Measurements from ENCODE around the gene RIPOR3.
"Not testable (repeated sequence)": the region's sequence is repeated elsewhere in the genome, so short reads cannot be mapped to it uniquely, and the experiment has no call there.

The RIPOR3 gene

DNA sequence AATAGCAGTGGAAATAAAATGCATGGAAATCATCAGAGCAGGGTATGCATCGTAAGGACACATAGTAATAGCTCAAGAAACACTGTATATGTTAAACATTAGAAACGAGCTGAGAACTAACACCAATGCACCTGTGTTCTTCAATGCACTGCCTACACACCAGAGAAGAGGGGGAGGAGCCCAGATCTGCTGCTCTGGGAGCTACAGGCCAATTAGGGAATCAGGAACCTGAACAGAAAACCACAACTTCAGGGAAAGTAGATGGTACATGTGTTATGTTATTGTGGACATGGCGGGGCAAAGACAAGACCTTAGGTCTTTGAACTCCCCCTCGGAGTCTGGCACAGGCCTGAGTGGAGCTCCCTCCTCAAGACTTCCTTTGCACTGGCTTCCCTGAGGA lies 39.7 kb downstream of the RIPOR3 start:
- DNase-seq = no peak

DNA sequence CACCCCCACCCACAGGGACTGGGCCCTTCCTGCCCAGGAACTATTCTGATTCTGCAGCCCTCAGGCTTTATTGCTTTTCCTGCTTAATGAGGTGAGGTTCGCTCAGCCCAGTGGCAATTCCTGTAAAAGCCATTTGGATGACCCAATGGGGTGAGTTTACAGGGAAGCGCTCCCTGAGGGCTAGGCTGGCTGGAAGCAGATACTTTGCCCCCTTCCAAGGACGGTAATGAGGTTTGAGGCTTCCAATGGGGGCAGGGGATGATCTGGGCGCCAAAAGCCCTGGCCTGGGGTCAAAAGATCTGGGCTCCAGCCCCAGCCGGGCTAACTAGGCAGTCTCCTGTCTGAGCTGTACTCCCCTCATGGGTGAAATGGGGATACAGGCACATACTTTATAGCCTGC lies 41.8 kb downstream of the RIPOR3 start:
- peak; percentile 63 for DNase-seq

DNA sequence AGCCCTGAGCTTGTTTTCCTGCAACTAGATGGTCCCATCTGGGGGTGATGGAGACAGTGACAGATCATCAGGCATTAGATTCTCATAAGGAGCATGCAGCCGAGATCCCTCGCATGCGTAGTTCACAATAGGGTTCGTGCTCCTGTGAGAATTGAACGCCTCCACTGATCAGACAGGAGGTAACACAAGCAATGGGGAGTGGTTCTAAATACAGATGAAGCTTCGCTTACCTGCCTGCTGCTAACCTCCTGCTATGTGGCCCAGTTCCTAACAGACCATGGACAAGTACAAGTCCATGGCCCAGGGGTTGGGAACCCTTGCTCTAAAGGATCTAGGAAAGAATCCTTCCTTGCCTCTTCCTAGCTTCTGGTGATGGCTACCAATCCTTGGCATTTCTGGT lies 42.7 kb downstream of the RIPOR3 start:
- no peak for DNase-seq

DNA sequence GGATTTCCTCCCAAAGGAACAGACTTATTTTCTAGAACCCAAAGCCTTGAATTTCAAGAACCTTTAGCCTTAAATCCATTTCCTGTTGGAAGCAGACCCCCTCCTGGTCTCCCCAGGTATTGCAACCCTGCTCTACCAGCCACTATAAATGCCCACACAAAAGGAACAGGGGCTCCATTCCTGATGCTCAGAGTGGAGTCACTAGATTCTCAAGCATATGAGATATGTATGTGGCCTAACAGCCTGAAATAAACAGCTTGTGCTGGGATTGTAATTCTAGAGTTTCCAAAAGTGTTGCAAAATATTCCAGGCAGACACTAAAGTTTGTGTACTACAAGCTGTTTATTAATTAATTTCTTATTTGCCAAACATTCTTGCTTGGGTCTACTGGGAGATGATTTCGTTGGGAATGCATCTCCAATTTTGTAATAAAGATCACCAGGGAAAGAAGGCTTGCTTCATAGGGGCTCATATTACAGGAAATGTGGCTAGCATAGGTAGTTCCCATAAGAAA lies 44.8 kb downstream of the RIPOR3 start:
- DNase-seq = no peak

DNA sequence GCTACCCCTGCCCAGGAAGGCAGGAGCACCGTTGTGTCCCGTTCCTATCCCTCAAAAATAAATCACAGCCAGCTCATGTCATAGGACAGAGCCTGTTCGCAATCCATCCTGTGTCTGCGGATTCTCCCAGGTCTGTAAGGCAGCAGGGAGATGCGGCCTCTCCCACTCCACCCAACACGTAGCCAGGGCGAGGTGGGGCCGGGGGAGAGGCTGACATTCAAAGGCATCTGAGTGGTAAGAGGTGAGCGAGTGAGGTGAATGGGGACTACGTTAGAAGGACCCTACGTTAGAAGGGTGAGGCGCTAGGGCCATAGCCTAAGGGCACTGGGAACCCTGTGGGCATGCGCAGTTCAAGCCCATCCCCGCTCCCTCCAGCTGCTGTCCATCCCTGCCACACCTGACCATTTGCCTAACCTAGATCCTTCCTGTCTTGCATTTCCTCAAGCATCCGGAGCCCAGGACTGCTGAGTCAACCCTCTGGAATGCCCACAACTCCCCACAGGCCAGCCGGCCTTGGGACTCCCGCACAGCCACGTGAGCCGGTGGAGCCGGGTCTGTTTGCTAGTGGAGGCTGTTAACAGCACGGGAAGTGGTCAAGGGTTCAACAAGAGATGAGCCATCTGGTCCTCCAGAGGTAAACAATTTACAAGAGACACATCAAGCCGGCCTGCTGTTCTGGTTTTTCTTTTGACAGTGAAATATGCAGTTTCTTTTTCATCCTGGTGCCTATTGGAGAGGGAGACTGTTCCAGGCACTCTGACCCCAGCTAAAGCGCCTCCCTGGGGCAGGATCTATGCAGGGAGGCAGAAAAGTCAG lies 45.9 kb downstream of the RIPOR3 start:
- DNase-seq = peak; percentile 100

DNA sequence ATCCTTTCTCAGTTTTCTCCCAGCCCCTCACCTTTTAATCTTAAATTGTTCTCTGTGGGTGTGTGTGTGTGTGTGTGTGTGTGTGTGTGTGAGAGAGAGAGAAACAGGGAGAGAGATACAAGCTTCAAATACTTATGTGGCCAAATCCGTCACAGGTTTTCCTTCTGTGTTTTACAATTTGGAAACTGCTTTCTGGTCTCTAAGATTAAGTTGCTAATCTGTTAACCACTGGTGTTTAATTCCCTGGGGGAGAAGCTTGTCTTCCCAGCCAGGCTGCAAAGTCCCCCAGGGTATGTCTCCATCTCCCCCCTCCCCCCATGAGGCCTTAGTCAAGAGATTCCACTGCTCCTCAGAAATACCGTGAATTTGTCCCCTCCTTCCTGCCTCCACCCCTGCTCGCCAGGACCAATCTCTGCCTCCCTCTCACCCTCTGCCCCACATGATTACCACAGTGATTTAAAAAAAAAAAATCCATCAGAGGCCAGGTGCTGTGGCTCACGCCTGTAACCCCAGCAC lies 49.0 kb downstream of the RIPOR3 start:
- peak; percentile 84 for DNase-seq

DNA sequence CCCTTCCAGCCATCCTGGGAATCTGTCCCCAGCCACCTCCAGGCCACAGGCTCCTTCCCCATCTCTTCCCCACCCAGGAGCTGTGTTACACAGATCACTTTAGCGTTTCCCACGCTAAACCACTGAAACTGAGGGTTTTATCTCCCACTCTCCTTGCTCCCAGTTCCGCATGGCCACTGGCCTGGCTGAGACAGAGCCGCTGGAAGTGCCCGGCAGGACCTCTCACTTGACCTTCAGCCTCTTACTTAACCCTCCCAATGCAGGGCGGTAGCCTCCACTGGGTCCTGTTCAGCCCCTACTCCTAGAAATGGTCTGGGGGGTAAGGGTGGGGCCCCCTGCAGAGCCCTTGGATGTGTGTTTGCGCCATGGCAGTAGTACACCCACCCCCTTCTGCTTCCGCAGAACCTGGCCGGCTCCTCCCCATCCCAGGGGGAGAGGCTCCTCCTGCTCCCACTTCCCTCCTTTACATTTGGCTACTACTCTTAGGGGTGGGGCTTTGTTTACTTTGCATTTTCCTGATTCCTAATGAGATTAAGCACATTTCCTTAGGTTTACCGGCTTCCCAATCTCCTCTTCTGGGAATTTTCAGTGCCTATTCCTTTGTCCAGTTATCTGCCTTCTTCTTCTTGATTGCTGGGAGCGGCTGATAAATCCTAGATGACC lies 49.6 kb downstream of the RIPOR3 start:
- DNase-seq = peak; percentile 63

DNA sequence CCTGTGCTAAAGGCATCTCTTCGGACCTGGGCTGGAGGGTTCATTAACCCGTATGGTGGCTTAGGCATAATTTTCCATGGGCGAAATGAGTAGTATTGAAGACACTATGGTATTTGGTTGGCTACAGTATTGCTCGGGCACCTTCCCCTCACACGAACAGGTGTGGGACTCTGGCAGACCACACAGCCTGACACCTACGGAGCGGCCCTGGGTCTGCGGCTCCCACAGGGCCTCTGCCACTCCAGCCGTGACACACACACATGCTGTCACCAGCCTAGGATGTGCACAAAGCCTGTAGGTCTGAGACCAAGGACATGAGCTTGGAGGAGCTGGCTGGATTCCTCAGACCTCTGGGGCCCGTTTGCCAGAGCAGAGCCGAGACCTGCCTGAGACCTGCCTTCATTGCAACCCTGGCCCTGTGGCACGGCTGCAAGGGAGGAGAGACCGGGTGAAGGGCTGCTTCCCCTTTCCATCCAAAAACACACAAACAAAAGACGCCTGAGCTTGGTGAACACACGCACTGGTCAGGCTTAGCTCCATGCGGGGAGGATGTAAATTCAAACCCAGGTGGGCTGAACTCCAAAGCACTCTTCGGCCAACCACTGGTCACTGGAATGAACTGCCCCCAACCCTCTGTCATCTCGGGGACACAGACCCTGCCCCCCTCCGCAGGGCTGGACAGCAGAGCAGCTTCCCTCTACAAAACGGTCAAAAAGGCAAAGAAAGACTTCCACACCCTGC lies 51.2 kb downstream of the RIPOR3 start:
- peak; percentile 57 for DNase-seq

DNA sequence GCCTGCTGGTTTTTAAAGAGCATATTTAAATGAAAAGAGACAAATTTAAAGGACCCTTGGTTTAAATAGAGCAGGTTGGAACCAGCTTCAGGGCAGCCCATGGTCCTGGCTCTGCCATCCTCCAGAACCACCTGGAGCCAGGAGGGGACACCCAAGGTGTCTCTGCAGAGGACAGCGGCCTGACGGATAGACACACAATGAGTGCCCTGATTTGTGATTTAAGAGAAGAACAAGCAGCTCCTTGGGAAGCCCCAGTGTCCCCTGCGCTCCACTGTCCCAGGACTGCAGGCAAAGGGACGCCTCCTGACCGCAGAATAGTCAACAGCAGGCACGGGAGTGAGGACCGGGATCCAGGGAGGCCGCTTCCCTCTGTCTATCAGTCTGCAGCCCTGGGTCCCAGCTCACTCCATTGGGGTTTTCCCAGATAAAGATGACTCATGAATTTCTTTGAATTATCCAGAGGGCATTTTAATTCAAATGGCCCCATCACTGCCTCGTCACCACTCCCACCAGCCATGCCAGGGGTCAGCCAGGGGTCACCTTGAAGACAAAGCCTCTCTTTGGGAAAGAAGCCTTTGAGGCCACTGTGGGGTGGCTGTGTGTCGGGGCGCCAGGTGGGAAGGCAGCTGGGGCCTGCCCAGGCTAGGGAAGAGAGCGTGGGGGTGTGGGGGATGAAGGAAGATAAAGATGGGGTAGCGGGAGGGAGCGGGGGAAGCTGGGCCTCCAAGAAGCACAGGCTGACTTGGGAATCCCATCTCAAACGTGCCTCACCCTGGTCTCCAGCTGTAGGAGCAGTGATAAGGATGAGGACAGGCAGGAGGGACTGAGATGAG lies 53.1 kb downstream of the RIPOR3 start:
- DNase-seq = not testable (repeated sequence)

DNA sequence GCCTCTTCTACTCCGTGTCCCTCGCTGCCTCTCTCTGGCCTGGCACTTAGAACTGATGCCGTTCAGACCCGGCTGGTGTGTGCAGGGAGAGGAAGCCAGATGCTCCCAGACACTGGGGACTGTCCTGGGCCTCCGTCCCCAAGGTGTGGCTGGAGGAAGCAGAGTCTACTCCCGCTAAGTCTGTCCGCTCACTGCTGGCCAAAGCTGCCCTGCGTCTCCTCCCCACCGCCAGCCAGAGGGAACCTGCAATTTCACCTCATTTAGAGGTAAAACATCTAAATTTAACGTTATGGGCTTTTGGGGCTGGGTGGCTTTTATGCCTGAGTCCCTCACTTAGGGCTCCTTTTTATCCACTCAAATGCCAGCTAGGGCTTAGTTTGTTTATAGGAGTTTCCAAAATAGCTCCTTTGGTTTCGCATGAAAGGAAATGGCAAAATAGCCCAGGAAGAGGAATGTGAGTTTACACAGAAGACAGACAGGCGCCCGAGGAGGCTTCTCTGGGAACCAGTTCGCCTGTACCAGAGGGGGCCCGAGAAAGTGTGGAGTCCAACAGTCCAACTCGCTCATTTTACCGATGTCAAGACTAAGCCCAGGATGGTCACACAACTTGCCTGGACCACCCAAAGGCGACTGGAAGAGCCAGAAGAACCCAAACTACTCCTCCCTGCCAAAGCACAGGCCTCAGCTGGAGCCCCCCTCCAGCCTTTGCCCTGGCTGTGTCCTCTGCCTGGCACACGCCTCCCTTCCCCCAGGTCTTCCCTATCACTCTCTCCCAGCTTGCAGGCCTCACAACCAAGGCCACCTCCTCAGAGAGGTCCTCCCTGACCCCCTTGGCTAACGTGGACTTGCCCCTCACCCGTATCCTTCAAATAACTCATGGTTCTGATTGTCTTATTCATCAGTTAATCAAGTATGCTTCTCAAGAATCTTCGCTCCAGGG lies 54.5 kb downstream of the RIPOR3 start:
- peak; percentile 64 for DNase-seq

DNA sequence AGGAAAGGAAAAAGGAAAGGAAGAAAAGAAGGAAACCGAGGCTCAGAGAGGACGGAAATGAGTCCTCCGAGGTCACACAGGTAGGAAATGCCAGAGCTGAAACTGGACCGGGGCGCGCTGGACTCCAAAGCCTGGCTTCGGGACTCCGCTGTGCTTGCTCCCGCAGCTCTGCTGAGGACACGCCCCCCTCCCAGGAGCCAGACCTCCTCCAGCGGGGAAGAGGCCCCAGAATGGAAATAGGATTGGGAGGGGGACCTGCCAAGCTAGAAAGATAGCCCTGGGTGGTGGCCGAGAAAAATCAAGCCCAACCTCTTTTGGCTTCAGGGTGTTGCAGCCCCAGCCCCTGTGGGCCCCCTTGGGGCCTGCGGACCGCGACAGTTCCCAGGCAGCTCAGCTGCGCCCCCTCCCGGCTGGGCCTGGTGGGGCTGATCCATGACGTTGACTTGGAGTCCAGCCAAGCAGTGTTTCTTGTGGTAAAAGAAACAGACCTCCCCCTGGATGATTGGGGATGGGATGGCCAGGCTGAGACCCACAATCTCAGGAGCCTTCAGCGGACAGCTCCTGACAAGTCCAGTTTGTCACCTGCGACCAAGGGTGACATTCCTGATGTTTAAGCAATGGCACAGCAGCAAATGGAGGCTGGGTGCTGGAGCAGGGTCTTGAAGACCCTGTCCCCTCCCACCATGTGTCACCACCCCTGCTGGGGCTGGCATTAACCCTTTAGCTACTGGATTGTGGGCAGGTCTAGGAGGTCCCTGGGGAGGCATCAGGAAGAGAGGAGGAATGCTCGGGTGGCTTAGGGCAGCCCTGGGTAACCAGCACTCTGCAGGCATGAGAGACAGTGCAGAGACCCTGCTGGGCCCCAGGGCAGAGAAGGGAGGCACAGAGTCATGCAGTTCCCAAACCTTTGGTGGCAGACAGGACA lies 55.4 kb downstream of the RIPOR3 start:
- peak; percentile 94 for DNase-seq

DNA sequence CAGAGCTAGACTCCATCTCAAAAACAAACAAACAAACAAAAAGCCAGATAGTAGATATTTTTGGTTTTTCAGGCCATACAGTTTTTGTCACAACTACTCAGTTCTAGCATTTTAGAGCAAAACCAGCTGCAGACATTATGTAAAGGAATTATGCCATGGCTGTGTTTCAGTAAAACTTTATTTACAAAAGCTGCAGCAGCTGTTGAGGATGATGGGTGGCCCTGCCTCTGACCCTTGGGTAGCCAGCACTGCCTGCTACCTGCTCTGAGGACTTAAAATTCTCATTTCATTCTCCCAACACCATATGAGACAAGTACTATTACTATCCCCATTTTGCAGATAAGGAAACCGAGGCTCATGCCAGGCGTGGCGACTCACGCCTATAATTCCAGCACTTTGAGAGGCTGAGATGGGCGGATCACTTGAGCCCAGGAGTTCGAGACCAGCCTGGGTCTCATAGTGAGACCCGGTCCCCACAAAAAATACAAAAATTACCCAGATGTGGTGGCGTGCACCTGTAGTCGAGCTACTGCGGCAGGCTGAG lies 56.3 kb downstream of the RIPOR3 start:
- DNase-seq = no peak

DNA sequence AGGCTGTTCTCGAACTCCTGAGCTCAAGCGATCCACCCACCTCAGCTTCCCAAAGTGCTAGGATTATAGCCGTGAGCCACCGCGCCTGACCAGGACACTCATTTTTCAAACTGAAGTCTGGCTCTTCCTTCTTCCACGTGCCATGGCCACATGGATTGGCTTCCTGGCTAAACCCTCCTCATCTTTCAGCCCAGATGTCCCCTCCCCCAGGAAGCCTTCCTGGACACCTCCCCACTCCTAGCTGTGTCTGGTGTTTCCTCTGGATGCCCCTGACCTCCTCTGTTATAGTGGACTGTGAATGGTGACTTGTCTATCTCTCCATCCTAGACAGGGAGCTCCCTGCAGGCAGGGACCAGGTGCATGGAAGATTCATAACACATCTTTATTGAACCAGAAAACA lies 57.2 kb downstream of the RIPOR3 start:
- peak; percentile 55 for DNase-seq

DNA sequence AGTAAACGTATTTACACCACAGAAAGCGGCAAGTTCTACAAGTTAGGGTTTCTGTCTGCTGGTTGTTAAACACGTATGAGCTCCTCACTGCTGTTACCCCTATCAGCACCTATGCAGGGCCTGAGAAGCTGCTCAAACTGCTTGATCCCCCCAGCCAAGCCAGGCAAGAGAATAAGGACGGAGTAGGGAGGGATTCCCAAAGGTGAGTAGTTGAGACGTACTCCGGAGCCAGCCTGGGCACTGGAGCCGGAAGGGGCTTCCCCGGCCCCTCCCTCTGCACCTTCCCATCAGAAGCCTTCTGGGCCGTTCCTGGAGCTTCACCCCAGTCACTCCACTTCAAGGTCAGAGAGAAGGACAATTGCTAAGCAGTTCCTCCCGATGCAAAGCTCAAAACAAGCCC lies 58.0 kb downstream of the RIPOR3 start:
- no peak for DNase-seq

DNA sequence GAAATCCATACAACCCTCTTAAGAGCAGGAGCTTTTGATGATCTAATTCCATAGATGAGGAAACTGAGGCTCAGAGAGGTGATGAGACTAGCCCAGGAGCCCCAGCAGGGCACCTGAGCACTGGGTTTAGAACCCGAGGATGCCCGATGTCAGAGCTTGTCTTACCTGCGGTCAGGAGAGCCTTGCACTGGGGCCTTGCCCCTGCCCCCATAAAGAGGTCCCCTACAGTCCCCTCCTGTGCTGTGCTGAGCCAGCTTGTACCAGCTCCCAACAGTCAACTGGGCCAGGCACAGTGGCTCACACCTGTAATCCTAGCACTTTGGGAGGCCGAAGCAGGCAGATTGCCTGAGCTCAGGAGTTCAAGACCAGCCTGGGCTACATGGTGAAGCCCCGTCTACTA lies 58.6 kb downstream of the RIPOR3 start:
- no peak for DNase-seq

DNA sequence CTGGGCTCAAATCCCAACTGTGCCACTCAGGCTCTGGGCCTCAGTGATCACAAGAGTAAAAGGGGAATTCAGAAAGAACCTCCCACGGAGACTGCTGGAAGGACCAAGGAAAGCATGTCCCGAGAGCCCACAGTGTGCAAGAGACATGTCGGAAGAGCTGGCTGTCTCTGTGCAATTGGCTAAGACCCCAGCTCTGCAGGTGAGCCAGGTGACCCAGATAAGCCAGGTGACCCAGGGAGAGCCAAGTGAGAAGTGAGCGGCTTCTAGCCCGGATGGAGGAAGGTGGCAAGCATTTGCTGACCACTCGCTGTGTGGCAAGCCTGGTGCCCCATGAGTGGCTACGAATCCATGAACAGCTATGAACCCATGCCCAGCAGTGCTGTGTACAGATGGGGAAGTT lies 59.1 kb downstream of the RIPOR3 start:
- no peak for DNase-seq

DNA sequence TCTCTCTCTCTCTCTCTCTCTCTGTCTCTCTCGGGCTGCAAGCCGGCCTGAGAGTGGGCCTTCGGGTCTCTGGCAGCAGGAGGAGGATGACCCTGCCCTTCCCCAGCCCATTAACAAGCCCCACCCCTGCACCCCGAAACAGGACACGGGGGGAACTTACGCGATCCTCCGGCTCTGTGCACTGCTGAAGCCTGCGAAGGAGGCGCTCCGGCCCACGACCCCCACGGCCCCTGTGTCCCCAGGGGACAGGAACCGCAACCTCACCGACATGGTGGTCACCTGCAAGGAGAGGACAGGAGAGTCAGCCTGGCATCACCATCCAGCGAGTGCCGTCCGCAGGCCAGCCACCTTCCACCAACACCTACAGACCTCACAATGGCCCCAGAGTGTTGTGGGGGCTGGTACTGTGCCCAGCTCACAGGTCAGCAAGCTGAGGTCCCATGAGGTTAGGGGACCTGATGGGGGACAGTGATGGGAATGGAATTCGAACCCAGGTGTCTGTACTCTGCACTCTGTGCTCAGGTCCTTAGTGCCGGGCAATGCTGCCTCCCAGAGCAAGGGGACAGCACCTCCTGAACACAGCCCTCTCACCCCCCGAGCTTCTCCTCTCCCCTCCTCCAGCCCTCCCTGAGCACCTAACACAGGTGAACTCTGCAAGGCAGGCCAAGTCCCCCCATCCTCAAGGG lies 60.6 kb downstream of the RIPOR3 start:
- no peak for DNase-seq

DNA sequence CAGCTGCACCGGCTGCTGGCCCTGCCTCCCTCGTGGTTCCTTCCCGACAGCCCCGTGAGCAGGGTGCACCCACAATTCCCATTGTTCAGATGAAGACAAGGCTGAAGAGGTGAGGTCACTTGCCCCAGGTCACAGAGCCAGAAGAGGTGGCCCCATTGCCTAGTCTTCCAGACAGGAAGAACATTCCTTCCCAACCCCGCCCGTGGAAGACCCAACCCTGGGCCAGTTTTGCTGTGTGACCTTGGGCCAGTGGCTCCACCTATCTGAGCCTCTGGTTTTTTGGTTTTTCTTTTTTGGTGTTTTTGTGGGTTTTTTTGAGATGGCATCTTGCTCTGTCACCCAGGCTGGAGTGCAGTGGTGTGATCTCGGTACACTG lies 61.7 kb downstream of the RIPOR3 start:
- peak; percentile 68 for DNase-seq
